GM12874 (cell line): ENCODE measurements around the gene TUBGCP2.

Experiments
- CTCF ChIP-seq: IDR thresholded peaks from 2 replicates; pipeline ENCODE4 v1.5.1; 2011; ENCODE audit warnings: low read depth, mild to moderate bottlenecking, control low read depth, low read length, moderate library complexity; ENCODE audit not compliant: insufficient read depth

Gene TUBGCP2

GRCh38 chr10:133353988-133354605 lies 45.4 kb upstream of the TUBGCP2 start:
- no peak for TF ChIP-seq CTCF

GRCh38 chr10:133353202-133353959 lies 44.7 kb upstream of the TUBGCP2 start:
- TF ChIP-seq CTCF = no peak

- no peak for TF ChIP-seq CTCF
These were observed 43.0 kb upstream of the TUBGCP2 start for GRCh38 chr10:133351408-133352318.

GRCh38 chr10:133350950-133351329 lies 42.3 kb upstream of the TUBGCP2 start:
- no peak for TF ChIP-seq CTCF

- TF ChIP-seq CTCF = no peak
These were observed 41.7 kb upstream of the TUBGCP2 start for GRCh38 chr10:133350283-133350949.

GRCh38 chr10:133349577-133350011 lies 40.9 kb upstream of the TUBGCP2 start:
- TF ChIP-seq CTCF = no peak
